Cardiac muscle cell (in vitro differentiated cells and primary cell): Measurements from ENCODE around the gene DBF4B. TPM values are rescaled to one million over a fixed set of nuclear protein-coding genes. Genes with fewer than 3 reads are reported as not detected.

Experiments
- DNase-seq, 2 donors: peaks; one replicate each; pipeline versions ENCODE4 v3.0.0 to v3.0.0-alpha.2; 2010 to 2017; ENCODE audit warnings: low read depth in 1 of 2, low spot score in 1 of 2
- H3K27ac ChIP-seq: fragments of 200-600 bp; sonication (generic); 2 replicates; pipeline ENCODE4 v1.5.1; 2016
- H3K27me3 ChIP-seq: fragments of 200-600 bp; sonication (generic); 2 replicates; pipeline ENCODE4 v1.6.0; 2016; ENCODE audit warnings: control low read depth
- H3K36me3 ChIP-seq: fragments of 200-600 bp; sonication (generic); 2 replicates; pipeline ENCODE4 v1.5.1; 2016; ENCODE audit warnings: control low read depth
- H3K4me1 ChIP-seq: fragments of 200-600 bp; sonication (generic); 2 replicates; pipeline ENCODE4 v1.8.1; 2017; ENCODE audit warnings: low read depth, mild to moderate bottlenecking, mixed run types
- H3K4me3 ChIP-seq: fragments of 200-600 bp; sonication (generic); 2 replicates; pipeline ENCODE4 v1.5.1; 2016; ENCODE audit warnings: mild to moderate bottlenecking
- H3K9me3 ChIP-seq: fragments of 200-600 bp; sonication (generic); 2 replicates; pipeline ENCODE4 v1.5.1; 2017; ENCODE audit warnings: low read depth, mild to moderate bottlenecking, control low read depth
- CTCF ChIP-seq: IDR thresholded peaks from 2 replicates; pipeline ENCODE4 v1.5.1; 2012; ENCODE audit warnings: low read depth, mild to moderate bottlenecking, low read length
- polyA plus RNA-seq: library from polyadenylated mRNA; unstranded; fragments of >200 nt; fragmentation: Nextera tagmentation; extraction: Ambion mirVana; gene quantifications from 2 replicates; pipeline ENCODE4 v1.2.1, GENCODE V29; 2016
- total RNA-seq: library from RNA; depleted of rRNA; stranded (reverse); fragments of >200 nt; gene quantifications from 2 replicates; pipeline ENCODE4 v1.2.3, GENCODE V29; 2016

The DBF4B gene
- total and polyA plus RNA-seq, 2 experiments from 2014 or later: 15.3 to 26.8 TPM

GRCh38 chr17:44774271-44775135, 66.0 kb downstream of the DBF4B start:
- DNase-seq: peak; percentile 78 to 93

GRCh38 chr17:44775136-44775837, 66.8 kb downstream of the DBF4B start:
- peak overlapping the region; percentile 26 for H3K4me3 ChIP-seq
- no peaks in the 10 kb centered on the region for H3K27me3 ChIP-seq
- no peak for TF ChIP-seq CTCF
- peak in 1 of 2 donors; percentile 98 for DNase-seq
- peaks cover 4% of the 10 kb centered on the region for H3K4me1 ChIP-seq
- H3K27ac ChIP-seq: no peak overlapping the region
- no peaks in the 10 kb centered on the region for H3K36me3 ChIP-seq
- H3K9me3 ChIP-seq: no peaks in the 10 kb centered on the region

More at GRCh38 chr17:44774271-44775135, 66.0 kb downstream of the DBF4B start:
- H3K9me3 ChIP-seq: no peaks in the 10 kb centered on the region
- H3K27ac ChIP-seq: peak overlapping the region; percentile 35
- H3K4me3 ChIP-seq: peak overlapping the region; percentile 26
- no peaks in the 10 kb centered on the region for H3K27me3 ChIP-seq
- peaks cover 12% of the 10 kb centered on the region for H3K4me1 ChIP-seq
- no peaks in the 10 kb centered on the region for H3K36me3 ChIP-seq
- TF ChIP-seq CTCF: peak; percentile 99

- no peak for TF ChIP-seq CTCF
- Histone ChIP-seq H3K4me1 (no peaks in the 10 kb centered on the region), H3K27me3 (no peaks in the 10 kb centered on the region), H3K36me3 (no peaks in the 10 kb centered on the region), H3K4me3 (peak overlapping the region; percentile 28), H3K9me3 (no peaks in the 10 kb centered on the region), H3K27ac (no peak overlapping the region)
- DNase-seq: peak in 1 of 2 donors; percentile 99
Measured at GRCh38 chr17:44775838-44776621, 67.6 kb downstream of the DBF4B start.

GRCh38 chr17:44776628-44777393, 68.3 kb downstream of the DBF4B start:
- Histone ChIP-seq H3K27me3 (no peaks in the 10 kb centered on the region), H3K36me3 (no peaks in the 10 kb centered on the region), H3K4me3 (no peak overlapping the region), H3K9me3 (no peaks in the 10 kb centered on the region), H3K4me1 (peaks cover under 1% of the 10 kb centered on the region), H3K27ac (no peak overlapping the region)
- TF ChIP-seq CTCF: no peak
- no peak for DNase-seq
